Measurements from ENCODE around the gene KSR1.

KSR1 gene

GRCh38 chr17:27569884-27570577 is 113.8 kb downstream of the KSR1 start:
- TF ChIP-seq FOXM1 (IDR thresholded peaks at IDR 0.05; ENCODE audit: borderline replicate concordance, low read depth) (no peak), ZBTB7A (IDR thresholded peaks at IDR 0.05; ENCODE audit: low read depth) (no peak), USF1 (IDR thresholded peaks at IDR 0.05) (no peak), MAX (IDR thresholded peaks at IDR 0.05) (no peak), TCF12 (IDR thresholded peaks at IDR 0.05; ENCODE audit: low read depth) (no peak), CEBPB (IDR thresholded peaks at IDR 0.05) (no peak), YY1 (IDR thresholded peaks at IDR 0.05; ENCODE audit: low read depth) (no peak), NFIC (IDR thresholded peaks at IDR 0.05) (no peak), CREB1 (IDR thresholded peaks at IDR 0.05; ENCODE audit: low read depth) (no peak), TEAD4 (IDR thresholded peaks at IDR 0.05) (no peak), TAF1 (IDR thresholded peaks at IDR 0.05; ENCODE audit: low read depth) (no peak), EP300 (IDR thresholded peaks at IDR 0.05; ENCODE audit: borderline replicate concordance) (no peak), EGR1 (IDR thresholded peaks at IDR 0.05) (no peak), RAD21 (IDR thresholded peaks at IDR 0.05; ENCODE audit: low read depth) (no peak)

- TF ChIP-seq CEBPB (IDR thresholded peaks at IDR 0.05) (no peak), EP300 (IDR thresholded peaks at IDR 0.05; ENCODE audit: borderline replicate concordance) (no peak), REST (IDR thresholded peaks at IDR 0.05; ENCODE audit: low read depth) (no peak), MAX (IDR thresholded peaks at IDR 0.05) (no peak), TAF1 (IDR thresholded peaks at IDR 0.05; ENCODE audit: low read depth) (no peak), EGR1 (IDR thresholded peaks at IDR 0.05) (no peak)
Measured at GRCh38 chr17:27570578-27570914, 114.3 kb downstream of the KSR1 start.

- TF ChIP-seq REST (IDR thresholded peaks at IDR 0.05; ENCODE audit: low read depth), result no peak
- TF ChIP-seq MAX (IDR thresholded peaks at IDR 0.05), result no peak
- no peak for TF ChIP-seq CREB1 (IDR thresholded peaks at IDR 0.05; ENCODE audit: low read depth)
- TF ChIP-seq EP300 (IDR thresholded peaks at IDR 0.05; ENCODE audit: borderline replicate concordance), result no peak
- TF ChIP-seq RAD21 (IDR thresholded peaks at IDR 0.05; ENCODE audit: low read depth), result no peak
- no peak for TF ChIP-seq EGR1 (IDR thresholded peaks at IDR 0.05)
- TF ChIP-seq CEBPB (IDR thresholded peaks at IDR 0.05), result no peak
- TF ChIP-seq TAF1 (IDR thresholded peaks at IDR 0.05; ENCODE audit: low read depth), result no peak
- no peak for TF ChIP-seq FOXM1 (IDR thresholded peaks at IDR 0.05; ENCODE audit: borderline replicate concordance, low read depth)
- no peak for TF ChIP-seq YY1 (IDR thresholded peaks at IDR 0.05; ENCODE audit: low read depth)
- no peak for TF ChIP-seq ZBTB7A (IDR thresholded peaks at IDR 0.05; ENCODE audit: low read depth)
- TF ChIP-seq TEAD4 (IDR thresholded peaks at IDR 0.05), result no peak
- TF ChIP-seq USF1 (IDR thresholded peaks at IDR 0.05), result no peak
- TF ChIP-seq TCF12 (IDR thresholded peaks at IDR 0.05; ENCODE audit: low read depth), result no peak
- TF ChIP-seq NFIC (IDR thresholded peaks at IDR 0.05), result no peak
Measured at GRCh38 chr17:27571563-27572352, 115.5 kb downstream of the KSR1 start.

- no peak for TF ChIP-seq FOXM1 (IDR thresholded peaks at IDR 0.05; ENCODE audit: borderline replicate concordance, low read depth)
- no peak for TF ChIP-seq TEAD4 (IDR thresholded peaks at IDR 0.05)
- no peak for TF ChIP-seq MAX (IDR thresholded peaks at IDR 0.05)
- no peak for TF ChIP-seq CEBPB (IDR thresholded peaks at IDR 0.05)
Measured at GRCh38 chr17:27572665-27573064, 116.4 kb downstream of the KSR1 start.

GRCh38 chr17:27573548-27573947 is 117.3 kb downstream of the KSR1 start:
- no peak for TF ChIP-seq CREB1 (IDR thresholded peaks at IDR 0.05; ENCODE audit: low read depth)
- TF ChIP-seq TAF1 (IDR thresholded peaks at IDR 0.05; ENCODE audit: low read depth), result no peak
